WTC11 (cell line): Measurements from ENCODE around the gene CCT6A. TPM values are rescaled to one million over a fixed set of nuclear protein-coding genes. Genes with fewer than 3 reads are reported as not detected.

Experiments used
- ARID4B ChIP-seq: sonication (generic); formaldehyde crosslinking; IDR thresholded peaks from 2 replicates; pipeline ENCODE4 v1.8.0; 2023; ENCODE audit warnings: missing genetic modification reagents, mild to moderate bottlenecking, borderline replicate concordance
- CBFB ChIP-seq: sonication (generic); formaldehyde crosslinking; IDR thresholded peaks from 2 replicates; pipeline ENCODE4 v1.8.1; 2022; ENCODE audit warnings: mild to moderate bottlenecking, low read depth, missing genetic modification reagents
- CREM ChIP-seq: sonication (generic); formaldehyde crosslinking; IDR thresholded peaks from 2 replicates; pipeline ENCODE4 v1.8.1; 2022; ENCODE audit warnings: mild to moderate bottlenecking, missing genetic modification reagents, moderate library complexity
- ESRRA ChIP-seq: sonication (generic); formaldehyde crosslinking; IDR thresholded peaks from 2 replicates; pipeline ENCODE4 v1.8.1; 2022; ENCODE audit warnings: mild to moderate bottlenecking, missing genetic modification reagents, borderline replicate concordance
- ETV6 ChIP-seq: sonication (generic); formaldehyde crosslinking; IDR thresholded peaks from 2 replicates; pipeline ENCODE4 v1.8.1; 2022; ENCODE audit warnings: mild to moderate bottlenecking, missing genetic modification reagents
- FOXJ3 ChIP-seq: sonication (generic); formaldehyde crosslinking; IDR thresholded peaks from 2 replicates; pipeline ENCODE4 v1.9.0; 2021; ENCODE audit warnings: missing genetic modification reagents, mild to moderate bottlenecking, borderline replicate concordance
- HMGXB4 ChIP-seq: sonication (generic); formaldehyde crosslinking; IDR thresholded peaks from 2 replicates; pipeline ENCODE4 v1.8.1; 2023; ENCODE audit warnings: mild to moderate bottlenecking, moderate library complexity, missing genetic modification reagents
- IRF2 ChIP-seq: sonication (generic); formaldehyde crosslinking; IDR thresholded peaks from 2 replicates; pipeline ENCODE4 v1.8.0; 2022; ENCODE audit warnings: low read depth, missing genetic modification reagents, borderline replicate concordance
- MAX ChIP-seq: sonication (generic); formaldehyde crosslinking; IDR thresholded peaks from 2 replicates; pipeline ENCODE4 v1.8.0; 2022; ENCODE audit warnings: mild to moderate bottlenecking, missing genetic modification reagents
- MXD4 ChIP-seq: fragments of 250-450 bp; sonication (Bioruptor Pico); IDR thresholded peaks from 2 replicates; pipeline ENCODE4 v1.8.0; 2021; ENCODE audit warnings: mild to moderate bottlenecking, moderate library complexity, borderline replicate concordance
- NR1H2 ChIP-seq: sonication (generic); formaldehyde crosslinking; IDR thresholded peaks from 2 replicates; pipeline ENCODE4 v1.9.0; 2021; ENCODE audit warnings: mild to moderate bottlenecking, moderate library complexity, missing genetic modification reagents
- RELA ChIP-seq: sonication (generic); formaldehyde crosslinking; IDR thresholded peaks from 2 replicates; pipeline ENCODE4 v1.8.1; 2022; ENCODE audit warnings: missing genetic modification reagents, mild to moderate bottlenecking, borderline replicate concordance
- RORB ChIP-seq: fragments of 250-450 bp; sonication (Bioruptor Pico); IDR thresholded peaks from 2 replicates; pipeline ENCODE4 v1.9.0; 2021; ENCODE audit warnings: mild to moderate bottlenecking
- TEAD1 ChIP-seq: sonication (generic); formaldehyde crosslinking; IDR thresholded peaks from 2 replicates; pipeline ENCODE4 v1.8.0; 2022; ENCODE audit warnings: mild to moderate bottlenecking, missing genetic modification reagents
- USF2 ChIP-seq: sonication (generic); formaldehyde crosslinking; IDR thresholded peaks from 2 replicates; pipeline ENCODE4 v1.8.1; 2023; ENCODE audit warnings: mild to moderate bottlenecking, missing genetic modification reagents, moderate library complexity
- ZNF138 ChIP-seq: sonication (generic); formaldehyde crosslinking; conservative IDR thresholded peaks from 2 replicates; pipeline ENCODE4 v1.8.1; 2022; ENCODE audit warnings: mild to moderate bottlenecking, moderate library complexity, missing genetic modification reagents
- ZNF512 ChIP-seq: sonication (generic); formaldehyde crosslinking; IDR thresholded peaks from 2 replicates; pipeline ENCODE4 v1.8.1; 2022; ENCODE audit warnings: missing genetic modification reagents, borderline replicate concordance
- total RNA-seq: library from RNA; stranded (reverse); gene quantifications from 3 replicates; pipeline ENCODE4 v1.2.3, GENCODE V29; 2021

Gene CCT6A
- total RNA-seq, 1 experiment from 2014 or later, result 246 TPM

GRCh38 chr7:56081626-56082340, 30.2 kb downstream of the CCT6A start (continued):
- TF ChIP-seq ARID4B (CRISPR knock-in tag), result no peak
- TF ChIP-seq MXD4 (CRISPR knock-in tag), result no peak
- no peak for TF ChIP-seq ZNF138
- no peak for TF ChIP-seq ETV6
- no peak for TF ChIP-seq NR1H2 (CRISPR knock-in tag)
- TF ChIP-seq FOXJ3 (CRISPR knock-in tag), result no peak
- no peak for TF ChIP-seq USF2 (CRISPR knock-in tag)
- no peak for TF ChIP-seq ESRRA (CRISPR knock-in tag)
- no peak for TF ChIP-seq CREM (CRISPR knock-in tag)
- TF ChIP-seq RELA (CRISPR knock-in tag), result no peak
- TF ChIP-seq HMGXB4 (CRISPR knock-in tag), result no peak
- TF ChIP-seq IRF2 (CRISPR knock-in tag), result no peak
- no peak for TF ChIP-seq MAX (CRISPR knock-in tag)
- TF ChIP-seq TEAD1 (CRISPR knock-in tag), result no peak
- TF ChIP-seq CBFB (CRISPR knock-in tag), result no peak
- TF ChIP-seq ZNF512 (CRISPR knock-in tag), result no peak
- TF ChIP-seq RORB (CRISPR knock-in tag), result no peak
